ENCODE results near the gene MAG.
"Not testable (repeated sequence)": the region's sequence is repeated elsewhere in the genome, so short reads cannot be mapped to it uniquely, and the experiment has no call there.

The MAG gene

DNA sequence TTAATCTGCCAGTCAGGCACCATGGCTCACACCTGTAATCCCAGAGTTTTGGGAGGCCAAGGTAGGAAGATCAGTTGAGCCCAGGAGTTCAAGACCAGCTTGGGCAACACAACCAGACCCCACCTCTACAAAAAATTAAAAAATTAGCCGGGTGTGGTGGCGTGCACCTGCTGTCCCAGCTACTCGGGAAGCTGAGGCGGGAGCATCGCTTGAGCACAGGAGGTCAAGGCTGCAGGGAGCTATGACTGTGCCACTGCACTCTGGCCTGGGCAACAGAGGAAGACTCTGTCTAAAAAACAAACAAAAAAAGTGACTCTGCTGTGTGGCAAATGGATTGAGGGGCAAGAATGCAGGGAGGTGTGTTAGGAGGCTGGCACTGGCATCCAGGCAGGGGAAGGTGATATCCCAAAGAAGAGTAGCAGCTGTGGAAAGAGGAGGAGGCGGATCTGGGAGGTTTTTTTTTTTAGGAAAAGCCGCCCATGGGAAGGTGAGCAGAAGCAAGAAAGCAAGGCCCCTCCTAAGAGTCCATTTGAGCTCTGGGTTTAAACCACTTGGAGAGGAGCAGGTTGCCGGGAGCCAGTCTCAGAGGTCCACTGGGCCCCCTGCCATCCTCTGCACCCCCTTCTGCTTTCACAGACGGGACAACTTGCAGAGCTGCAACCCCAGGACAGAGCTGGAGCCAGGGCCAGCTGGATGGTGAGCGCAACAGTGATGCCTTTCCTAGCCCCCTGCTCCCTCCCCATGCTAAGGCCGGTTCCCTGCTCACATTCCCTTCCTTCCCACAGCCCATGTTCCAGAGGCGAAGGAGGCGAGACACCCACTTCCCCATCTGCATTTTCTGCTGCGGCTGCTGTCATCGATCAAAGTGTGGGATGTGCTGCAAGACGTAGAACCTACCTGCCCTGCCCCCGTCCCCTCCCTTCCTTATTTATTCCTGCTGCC lies 7.5 kb upstream of the MAG start:
- no peak for DNase-seq

DNA sequence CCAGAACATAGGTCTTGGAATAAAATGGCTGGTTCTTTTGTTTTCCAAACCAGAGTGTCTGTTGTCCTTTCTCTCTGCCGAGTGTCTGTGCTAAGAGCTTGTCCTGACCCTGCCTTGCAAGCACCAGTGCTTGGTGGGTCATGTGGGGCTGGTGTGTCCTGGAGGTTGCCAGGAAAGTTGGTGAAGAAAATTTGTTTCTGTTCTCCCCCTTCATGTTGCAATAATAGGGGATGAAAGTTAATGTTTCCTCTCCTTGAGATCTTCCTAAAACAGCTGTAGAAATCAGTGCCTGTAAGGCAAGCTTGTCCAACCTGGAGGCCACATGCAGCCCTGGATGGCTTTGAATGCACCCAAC lies 6.9 kb upstream of the MAG start:
- no peak for DNase-seq

DNA sequence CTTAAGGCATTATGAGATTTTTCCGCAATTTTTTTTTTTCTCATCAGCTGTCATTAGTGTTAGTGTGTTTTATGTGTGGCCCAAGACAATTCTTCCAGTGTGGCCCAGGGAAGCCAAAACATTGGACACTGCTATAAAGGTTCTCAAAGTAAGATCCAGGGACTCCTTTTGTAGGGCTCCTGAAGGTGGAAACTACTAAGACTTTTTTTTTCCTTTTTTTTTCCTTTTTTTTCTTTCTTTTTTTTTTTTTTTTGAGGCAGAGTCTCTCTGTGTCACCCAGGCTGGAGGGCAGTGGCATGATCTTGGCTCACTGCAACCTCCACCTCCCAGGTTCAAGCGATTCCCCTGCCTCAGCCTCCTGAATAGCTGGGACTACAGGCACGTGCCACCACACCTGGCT lies 6.5 kb upstream of the MAG start:
- not testable (repeated sequence) for DNase-seq

DNA sequence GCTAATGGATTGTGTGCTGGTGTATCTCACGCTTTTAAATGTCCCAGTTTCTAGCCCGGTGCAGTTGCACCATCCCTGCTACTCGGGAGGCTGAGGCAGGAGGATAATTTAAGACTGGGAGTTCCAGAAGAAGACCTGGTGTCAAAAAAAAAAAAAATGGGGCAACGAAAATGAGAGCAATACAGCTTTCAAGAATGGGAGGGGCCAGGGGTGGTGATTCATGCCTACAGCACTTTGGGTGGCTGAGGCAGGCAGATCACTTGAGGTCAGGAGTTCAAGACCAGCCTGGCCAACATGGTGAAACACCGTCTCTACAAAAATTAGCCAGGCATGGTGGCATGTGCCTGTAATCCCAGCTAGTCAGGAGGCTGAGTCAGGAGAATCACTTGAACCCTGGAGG lies 5.9 kb upstream of the MAG start:
- DNase-seq = not testable (repeated sequence)

DNA sequence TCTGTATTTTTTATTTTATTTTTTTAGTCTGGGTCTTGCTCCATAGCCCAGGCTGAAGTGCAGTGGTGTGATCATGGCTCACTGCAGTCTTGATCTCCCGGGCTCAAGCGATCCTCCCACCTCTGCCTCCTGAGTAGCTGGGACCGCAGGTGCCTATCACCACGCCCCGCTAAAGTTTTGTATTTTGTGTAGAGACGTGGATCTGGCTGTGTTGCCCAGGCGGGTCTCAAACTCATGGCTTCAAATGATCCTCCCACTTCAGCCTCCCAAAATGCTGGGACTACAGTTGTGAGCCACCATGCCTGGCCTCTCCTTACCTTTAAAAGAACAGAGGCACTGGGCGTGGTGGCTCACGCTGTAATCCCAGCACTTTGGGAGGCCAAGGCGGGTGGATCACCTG lies 4.2 kb upstream of the MAG start:
- no peak for DNase-seq

DNA sequence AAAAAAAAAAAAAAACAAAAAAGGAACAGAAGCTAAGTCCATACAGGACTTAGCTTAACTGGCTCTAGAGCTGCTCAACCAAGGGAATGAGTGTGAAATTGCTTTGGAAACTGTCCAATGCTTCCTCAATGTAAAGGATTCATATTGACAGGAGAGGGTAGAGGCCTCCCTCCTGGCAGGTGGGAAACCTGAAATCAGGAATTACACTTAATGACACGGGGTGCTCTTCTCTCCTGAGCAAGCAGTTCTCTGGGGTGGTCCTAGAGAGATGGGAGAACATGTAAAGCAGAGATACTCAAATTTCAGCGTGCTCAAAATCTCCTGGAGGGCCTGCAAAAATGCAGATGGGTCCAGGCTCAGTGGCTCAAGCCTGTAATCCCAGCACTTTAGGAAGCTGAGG lies 3.6 kb upstream of the MAG start:
- DNase-seq = no peak

DNA sequence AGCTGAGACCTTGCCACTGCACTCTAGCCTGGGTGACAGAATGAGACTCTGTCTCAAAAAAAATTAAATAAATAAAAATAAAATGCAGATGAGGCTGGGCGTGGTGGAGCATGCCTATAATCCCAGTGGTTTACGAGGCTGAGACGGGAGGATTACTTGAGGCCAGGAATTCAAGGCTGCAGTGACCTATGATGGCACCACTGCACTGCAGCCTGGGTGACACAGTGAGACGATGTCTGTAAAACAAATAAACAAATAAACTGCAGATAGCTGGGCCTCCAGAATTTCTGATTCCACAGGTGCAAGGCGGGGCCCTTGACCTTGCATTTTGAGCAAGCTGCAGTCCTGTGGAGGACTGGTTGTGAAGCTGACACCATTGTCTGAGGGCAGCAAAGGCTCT lies 3.1 kb upstream of the MAG start:
- no peak for DNase-seq

DNA sequence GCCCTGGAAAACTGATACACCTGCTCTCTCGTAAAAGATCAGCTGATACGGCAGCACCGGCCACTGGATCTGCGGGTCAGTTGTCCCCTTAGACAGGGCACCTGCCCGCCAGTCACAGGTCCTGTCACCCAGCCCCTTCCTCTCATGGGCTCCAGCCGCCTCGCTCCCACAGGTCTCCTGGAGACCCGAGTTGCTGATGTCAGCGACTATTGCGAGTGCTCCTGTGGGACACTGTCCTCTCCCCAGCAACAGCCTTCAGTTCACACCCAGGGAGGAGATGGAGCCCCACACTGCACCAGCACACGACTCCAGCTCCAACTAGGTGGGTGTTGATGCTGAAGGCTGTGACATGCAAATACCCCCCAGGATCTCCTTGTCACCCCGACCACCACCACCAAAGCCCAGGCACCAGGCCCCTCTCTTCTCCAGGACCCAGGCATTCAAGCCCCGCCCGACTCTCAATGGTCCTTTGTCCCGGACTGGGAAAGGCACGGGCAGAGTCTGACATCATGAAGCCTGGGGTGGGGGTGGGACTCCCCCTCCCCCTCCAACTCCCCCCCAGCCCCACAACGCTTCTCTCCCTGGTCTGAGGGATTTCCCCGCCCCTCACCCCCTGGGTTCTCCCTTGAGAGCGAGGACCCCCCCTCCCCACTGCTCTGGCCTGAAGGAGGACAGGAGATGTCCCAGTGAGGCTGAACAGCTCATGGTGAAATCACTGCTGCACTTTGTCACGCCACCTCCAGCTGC lies 1.4 kb upstream of the MAG start:
- DNase-seq = no peak

DNA sequence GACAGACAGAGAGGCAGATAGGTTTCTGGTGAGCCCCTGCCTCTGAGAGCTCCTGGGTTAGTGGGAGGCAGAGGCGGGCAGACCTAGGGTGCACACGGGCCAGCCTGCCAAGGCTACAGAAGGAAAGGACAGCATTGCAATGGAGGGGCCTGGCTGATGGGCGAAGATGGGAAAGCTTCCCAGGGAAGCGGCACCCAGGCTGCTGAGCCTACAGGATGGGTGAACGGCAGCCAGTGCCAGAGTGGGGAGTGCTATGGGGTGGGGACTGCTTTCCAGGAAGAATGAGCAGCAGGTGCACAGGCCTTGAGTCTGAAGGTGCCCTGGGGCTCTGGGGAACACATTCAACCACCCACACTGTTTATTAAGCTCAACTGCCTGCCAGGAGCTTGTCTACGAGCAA lies 702 bp upstream of the MAG start:
- DNase-seq = no peak

DNA sequence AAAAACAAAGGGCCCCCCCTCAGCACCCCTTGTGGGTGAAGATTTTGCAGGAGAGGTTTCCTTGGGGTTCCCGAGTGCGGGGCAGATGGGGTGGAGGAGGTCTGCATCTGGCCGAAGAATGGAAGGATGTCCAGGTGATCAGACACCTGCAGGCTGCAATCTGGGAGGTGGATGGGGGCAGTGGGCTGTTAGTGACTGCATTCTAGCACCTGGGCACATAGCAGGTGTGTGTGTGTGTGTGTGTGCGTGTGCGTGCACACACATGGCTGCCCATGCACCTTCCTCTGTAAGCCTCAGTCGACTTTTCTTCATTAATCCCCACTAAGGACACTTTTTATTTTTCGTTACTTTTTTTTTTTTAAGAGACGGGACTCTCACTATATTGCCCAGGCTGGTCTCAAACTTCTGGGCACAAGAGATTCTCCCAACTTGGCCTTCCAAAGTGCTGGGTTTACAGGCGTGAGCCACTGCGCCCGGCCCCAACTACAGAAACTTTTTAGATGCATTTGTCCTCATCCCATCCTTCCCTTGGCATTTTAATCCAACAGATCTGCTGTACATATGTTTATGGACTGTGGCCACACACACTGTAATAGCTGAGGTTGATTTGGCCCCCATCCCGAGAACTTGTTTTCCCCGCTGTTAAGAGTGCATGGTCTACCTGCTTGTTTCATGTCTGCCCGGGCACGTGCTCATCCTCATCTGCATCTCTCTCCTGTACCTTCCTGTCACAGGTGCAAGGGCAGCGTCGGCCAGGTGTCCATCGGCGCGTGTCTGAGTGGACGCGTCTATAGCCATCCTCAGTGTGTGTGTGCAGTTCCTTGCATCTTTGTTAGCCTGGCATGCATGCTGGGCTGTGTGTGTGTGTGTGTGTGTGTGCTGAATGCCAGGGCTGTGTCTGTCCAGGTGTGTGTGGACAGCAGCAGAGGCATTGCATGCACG lies 731 bp downstream of the MAG start:
- DNase-seq = no peak

DNA sequence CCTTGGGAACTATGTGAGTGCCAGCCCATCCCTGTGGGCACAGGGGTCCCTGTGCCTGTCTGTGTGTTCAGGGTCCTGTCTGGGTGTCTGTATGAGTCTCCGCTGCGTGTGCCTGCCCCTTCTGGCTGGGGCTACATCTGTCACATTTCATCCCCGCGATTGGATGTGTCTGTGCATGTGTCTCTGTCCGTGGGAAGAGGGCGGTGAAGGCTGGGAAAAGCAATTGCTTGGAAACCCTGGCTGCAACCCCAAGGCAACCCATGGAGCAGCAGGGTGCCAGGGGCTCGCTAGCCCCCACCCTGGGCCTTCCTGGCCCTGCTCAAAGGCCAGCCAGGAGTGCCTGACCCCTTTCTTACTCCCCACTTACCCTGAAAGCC lies 1.4 kb downstream of the MAG start:
- no peak for DNase-seq

DNA sequence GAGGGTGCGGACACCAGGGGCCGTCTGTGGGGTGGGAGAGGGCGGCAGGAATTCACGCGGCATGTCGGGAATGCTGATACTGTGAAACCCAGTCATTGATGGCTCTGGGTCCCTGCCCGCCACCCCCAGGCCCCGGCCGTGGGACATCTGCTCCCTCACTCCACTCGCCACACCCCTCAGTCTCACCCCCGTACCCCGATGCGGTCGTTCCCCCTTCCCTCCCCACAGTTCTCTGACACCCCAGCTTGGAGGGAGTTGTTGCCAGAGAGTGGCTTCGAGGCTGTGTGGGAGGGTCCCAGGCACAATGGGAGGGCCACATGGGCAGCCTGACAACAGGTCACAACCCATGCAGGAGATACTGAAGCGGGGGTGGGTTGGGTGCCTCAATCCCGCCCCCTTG lies 1.8 kb downstream of the MAG start:
- DNase-seq = no peak

DNA sequence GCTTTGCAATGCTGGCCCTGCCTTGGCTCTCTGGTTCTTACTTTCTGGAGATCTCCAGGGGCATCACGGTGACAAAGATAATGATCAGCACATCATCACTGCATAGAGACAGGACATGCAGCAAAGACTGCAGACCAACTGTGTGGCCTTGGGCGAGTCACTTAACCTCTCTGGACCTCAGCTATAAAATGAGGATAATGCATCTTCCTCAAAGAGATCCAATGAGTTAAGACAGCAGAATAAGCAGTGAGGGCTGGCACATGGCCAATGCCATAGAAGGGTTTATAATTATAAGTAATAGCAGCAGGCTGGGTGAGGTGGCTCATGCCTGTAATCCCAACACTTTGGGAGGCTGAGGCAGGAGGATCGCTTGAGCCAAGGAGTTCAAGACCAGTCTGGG lies 2.4 kb downstream of the MAG start:
- no peak for DNase-seq

DNA sequence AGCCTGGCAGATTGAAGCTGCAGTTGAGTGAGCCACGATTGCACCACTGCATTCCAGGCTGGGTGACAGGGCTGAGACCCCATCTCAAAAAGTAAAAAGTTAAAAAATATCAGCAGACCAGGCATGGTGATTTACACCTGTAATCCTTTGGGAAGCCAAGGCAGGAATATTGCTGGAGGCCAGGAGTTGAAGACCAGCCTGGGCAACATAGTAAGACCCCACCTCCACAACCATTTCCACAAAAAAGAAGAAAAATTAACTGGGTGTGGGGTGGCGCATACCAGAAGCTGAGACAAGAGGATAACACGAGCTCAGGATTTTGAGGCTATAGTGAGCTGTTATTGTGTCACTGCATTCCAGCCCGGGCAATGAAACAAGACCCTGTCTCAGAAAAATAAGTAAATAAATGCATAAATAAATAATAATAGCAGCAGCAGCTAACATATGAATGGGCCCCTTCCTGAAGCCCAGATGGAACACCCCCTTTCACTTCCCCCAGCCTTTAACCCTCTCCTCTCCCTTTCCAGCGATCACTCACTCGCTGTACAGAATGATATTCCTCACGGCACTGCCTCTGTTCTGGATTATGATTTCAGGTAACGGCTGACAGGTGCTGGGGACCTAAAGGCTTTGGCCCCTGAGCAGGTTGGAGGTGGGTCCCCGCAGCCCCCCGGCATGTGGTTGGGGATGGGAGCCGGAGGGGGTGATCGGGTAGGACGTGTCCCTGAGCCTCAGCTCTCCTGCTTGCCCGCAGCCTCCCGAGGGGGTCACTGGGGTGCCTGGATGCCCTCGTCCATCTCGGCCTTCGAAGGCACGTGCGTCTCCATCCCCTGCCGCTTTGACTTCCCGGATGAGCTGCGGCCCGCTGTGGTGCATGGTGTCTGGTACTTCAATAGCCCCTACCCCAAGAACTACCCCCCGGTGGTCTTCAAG lies 3.2 kb downstream of the MAG start:
- DNase-seq = no peak

DNA sequence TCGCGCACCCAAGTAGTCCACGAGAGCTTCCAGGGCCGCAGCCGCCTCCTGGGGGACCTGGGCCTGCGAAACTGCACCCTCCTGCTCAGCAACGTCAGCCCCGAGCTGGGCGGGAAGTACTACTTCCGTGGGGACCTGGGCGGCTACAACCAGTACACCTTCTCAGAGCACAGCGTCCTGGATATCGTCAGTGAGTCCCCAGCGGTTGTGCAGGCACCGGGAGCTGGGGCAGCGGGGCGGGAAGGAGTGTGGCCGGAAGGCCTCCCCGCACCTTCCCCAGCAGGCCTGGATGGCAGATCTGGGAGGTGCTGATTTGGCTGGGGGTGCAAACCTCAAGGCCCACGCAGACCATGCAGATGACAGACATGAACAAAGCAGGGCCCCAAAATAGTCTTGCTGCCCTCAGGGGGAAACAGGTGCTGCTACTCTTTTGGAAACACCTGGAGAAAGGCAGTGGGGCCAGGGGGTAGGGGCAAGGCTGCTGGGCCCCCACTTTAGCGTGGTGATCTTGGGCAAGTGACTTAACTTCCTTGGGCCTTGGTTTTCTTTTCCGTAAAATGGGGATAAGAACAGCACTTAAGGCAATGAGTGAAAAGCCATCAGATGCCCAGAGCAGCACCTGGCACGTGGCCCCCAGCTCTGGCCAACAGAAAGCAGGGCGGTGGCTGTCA lies 4.0 kb downstream of the MAG start:
- peak; percentile 71 for DNase-seq

DNA sequence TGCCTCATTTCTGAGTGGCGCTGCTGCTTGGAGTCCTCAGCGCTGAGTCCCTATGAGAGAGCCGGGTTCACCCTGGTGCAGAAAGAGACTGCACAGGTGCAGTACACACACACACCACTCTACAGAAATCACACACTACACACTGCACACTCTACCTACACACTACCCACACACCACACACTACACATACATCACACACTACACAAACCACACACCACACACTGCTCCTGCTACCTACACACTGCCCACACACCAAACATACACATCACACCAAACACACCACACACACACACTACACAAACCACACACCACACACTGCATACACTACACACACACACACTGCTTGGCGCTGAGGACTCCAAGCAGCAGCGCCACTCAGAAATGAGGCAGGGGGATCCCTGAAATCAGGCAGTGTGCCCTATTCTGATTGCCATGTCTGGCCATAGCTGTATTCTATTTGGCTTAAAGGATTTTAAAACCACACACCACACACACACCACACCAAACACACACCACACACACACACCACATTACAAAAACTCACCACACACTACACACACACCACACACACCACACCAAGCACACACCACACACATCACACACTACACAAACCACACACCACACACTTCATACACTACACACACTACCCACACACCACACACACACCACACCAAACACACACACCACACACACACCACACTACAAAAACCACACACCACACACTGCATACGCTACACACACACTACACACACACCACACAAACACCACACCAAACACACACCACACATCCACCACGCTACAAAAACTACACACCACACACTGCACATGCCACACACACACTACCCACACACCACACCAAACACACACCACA lies 4.9 kb downstream of the MAG start:
- no peak for DNase-seq

DNA sequence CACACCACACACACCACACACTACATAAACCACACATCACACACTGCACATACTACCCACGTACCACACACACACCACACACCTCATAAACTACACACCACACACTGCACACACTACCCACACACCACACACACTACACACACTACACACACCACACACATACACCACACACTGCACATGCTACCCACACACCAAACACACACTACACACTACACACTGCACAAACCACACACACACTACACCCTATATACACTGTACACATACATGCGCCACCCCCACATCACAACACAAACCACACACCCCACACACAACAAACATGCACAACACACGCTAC lies 5.5 kb downstream of the MAG start:
- no peak for DNase-seq

DNA sequence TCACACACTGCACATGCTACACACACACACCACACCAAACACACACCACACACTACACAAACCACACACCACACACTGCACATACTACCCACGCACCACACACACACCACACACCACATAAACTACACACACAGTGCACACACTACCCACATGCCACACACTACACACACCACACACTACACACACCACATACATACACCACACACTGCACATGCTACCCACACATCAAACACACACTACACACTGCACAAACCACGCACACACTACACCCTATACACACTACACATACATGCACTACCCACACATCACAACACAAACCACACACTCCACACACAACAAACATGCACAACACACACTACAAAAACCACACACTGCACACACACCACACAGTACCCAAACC lies 6.0 kb downstream of the MAG start:
- no peak for DNase-seq

DNA sequence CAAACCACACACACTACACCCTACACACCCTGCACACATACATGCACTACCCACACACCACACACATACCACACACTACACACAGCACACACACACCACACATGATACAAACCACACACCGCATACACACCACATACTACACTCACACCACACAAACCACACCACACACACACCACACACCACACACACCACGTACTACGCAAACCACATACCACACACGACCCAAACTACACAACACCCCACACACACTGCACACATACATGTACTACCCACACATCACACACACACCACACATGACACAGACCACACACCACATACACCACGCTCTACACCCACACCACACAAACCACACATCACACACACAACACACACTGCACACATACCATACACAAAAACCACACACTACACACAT lies 6.6 kb downstream of the MAG start:
- no peak for DNase-seq

DNA sequence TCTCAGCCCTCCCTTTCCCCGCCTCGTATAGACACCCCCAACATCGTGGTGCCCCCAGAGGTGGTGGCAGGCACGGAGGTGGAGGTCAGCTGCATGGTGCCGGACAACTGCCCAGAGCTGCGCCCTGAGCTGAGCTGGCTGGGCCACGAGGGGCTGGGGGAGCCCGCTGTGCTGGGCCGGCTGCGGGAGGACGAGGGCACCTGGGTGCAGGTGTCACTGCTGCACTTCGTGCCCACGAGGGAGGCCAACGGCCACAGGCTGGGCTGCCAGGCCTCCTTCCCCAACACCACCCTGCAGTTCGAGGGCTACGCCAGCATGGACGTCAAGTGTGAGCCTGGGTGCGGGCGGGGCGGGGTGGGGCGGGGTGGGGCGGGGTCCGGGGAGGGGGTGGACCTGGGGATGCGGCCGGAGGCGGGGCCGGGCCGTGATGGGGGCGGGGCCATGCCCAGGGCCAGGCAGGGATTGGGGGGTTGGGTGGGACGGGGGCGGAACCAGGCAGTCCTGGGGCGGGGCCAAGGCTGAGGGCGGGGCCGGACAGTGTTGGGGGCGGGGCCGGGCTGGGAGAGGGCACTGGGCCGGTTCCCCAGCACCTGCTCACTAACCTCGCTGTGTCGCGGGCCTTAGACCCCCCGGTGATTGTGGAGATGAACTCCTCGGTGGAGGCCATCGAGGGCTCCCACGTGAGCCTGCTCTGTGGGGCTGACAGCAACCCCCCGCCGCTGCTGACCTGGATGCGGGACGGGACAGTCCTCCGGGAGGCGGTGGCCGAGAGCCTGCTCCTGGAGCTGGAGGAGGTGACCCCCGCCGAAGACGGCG lies 7.8 kb downstream of the MAG start:
- no peak for DNase-seq

Data from KG1 (cell line).